ENCODE results near the gene MFN1.

The MFN1 gene

DNA sequence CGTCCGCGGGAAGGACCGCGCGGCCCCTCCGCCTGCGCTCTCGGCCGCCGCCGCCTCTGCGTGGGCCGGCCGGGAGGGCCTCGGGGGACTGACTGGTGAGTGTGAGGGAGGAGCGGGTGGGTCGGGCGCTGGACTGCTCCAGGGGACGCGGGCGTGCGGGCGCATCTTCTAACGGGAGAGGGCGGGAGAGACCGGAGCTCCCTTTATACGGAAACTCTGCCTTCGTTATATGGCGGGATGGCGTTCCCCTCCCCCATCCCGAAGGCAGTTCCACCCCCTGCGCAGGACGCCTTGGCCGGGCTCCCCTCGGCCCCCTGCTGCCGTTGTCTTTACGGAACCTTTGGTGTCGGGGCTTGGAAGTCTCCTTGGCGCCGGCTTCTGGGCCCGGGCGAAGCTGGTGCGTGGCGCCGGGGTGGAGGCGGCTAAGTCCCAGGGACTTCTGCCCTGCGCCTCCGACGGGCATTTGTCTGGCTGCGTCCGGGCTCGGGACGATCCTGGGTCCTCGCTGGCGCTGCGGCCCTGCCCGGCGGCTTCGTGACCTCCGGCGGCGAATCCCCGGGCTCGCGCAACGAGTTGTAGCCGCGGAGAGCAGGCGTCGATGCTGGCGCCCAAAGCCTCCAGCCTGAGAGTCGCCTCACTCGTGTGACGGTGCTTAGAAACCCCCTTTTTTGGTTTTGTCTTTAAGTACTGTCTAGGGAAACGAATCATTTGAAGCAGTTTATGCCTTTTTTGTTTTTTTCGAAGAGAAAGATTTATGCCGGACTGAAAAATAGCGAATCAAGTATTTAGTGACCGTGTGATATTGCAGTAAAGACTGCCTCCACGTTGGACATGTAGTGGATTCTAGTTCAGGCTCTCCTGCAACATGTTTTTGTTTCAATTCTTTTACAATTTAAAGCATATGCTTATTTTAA is 24.1 kb upstream of the MFN1 start:
- H3K4me1 Mint-ChIP-seq: peaks cover 35% of the 10 kb centered on the region
- peak; percentile 58 to 84 for DNase-seq (ENCODE audit: low spot score in 2 of 2)
- H3K4me3 Mint-ChIP-seq: peak overlapping the region; percentile 78
- H3K27ac Mint-ChIP-seq: peak overlapping the region; percentile 91
- peaks cover 50% of the 10 kb centered on the region for H3K36me3 Mint-ChIP-seq
- peak; percentile 69 for ATAC-seq
- no peaks in the 10 kb centered on the region for H3K9me3 Mint-ChIP-seq

DNA sequence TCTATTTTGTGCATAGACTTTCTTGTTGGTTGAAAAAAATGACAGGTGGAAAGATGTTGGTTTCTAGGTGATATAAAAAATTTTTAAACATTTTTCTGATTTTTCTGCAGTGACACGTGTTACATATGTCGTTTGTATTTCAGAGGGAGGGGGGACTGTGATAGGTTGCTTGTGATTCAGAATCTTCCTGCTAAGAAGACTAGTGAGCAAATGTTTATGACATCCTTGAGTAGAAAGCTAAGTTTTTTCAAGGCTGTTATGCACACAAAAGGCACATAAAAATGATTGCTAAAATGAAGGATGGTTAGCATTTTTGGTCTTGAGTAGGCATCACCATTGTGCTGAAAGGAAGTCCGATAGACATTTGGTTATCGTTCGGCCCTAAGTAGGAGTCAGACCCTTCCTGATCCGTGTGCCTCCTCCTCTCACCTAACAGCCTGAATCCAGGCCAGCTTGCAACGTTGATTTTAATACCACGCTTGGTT is 23.2 kb upstream of the MFN1 start:
- Mint-ChIP-seq H3K36me3 (peaks cover 59% of the 10 kb centered on the region), H3K4me3 (peak overlapping the region; percentile 78), H3K9me3 (no peaks in the 10 kb centered on the region), H3K27ac (peak overlapping the region; percentile 91), H3K4me1 (peaks cover 35% of the 10 kb centered on the region)
- DNase-seq (ENCODE audit: low spot score in 2 of 2): no peak
- no peak for ATAC-seq

DNA sequence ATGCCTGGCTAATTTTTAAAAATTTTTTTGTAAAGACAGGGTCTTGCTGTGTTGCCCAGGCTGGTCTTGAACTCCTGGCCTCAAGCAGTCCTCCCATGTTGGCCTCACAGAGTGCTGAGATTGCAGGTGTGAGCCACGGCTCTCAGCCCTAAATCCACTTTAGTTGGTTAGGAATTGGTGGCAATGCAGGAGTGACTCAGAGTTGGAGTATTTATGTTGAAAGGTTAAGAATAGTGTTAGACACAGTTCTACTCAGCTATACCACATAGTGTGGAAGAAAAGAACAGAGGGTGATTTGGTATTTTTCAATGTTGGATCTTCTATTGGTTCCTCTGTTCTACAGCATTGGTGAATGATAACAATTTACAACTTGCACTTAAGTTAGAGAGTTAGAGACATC is 17.1 kb upstream of the MFN1 start:
- H3K4me1 Mint-ChIP-seq: peaks cover under 1% of the 10 kb centered on the region

DNA sequence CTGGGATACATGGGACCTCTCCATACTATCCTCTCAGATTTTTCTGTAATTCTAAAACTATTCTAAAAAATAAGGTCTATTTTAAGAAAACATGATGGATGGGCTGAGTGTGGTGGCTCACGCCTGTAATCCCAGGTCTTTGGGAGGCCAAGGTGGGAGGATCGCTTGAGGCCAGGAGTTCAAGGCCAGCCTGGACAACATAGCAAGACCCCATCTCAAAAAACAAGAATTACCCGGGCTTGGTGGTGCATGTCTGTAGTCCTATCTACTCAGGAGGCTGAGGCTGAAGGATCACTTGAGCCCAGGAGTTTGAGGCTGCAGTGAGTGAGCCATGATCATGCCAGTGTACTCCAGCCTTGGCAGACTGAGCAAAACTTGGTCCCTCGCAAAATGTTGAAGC is 15.3 kb upstream of the MFN1 start:
- H3K4me1 Mint-ChIP-seq: no peaks in the 10 kb centered on the region
- no peak overlapping the region for H3K27ac Mint-ChIP-seq
- H3K4me3 Mint-ChIP-seq: no peak overlapping the region
- DNase-seq (ENCODE audit: low spot score in 2 of 2) (no peak), ATAC-seq (no peak)
- H3K36me3 Mint-ChIP-seq: peaks cover 99% of the 10 kb centered on the region
- no peaks in the 10 kb centered on the region for H3K9me3 Mint-ChIP-seq

More for the DNA sequence above, 17.1 kb upstream of the MFN1 start:
- Mint-ChIP-seq H3K9me3 (no peaks in the 10 kb centered on the region), H3K27ac (no peak overlapping the region), H3K4me3 (no peak overlapping the region), H3K36me3 (peaks cover 99% of the 10 kb centered on the region)
- DNase-seq (ENCODE audit: low spot score in 2 of 2): no peak
- no peak for ATAC-seq

DNA sequence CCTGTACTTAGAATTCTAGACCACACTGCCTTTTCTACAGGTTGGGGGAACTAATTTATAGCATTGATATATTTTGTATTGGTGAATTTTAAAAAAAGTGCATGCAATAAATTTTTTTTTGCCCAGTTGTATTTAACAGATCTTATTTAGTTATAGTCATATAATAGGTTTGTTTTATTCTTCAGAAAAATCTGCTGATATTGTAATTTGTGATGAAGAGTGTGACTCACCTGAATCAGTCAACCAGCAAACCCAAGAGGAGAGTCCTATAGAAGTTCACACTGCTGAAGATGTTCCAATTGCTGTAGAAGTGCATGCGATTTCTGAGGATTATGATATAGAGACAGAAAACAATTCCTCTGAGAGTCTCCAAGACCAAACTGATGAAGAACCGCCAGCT is 14.4 kb upstream of the MFN1 start:
- DNase-seq (ENCODE audit: low spot score in 2 of 2) (no peak), ATAC-seq (no peak)
- Mint-ChIP-seq H3K36me3 (peaks cover 95% of the 10 kb centered on the region), H3K4me3 (no peak overlapping the region), H3K27ac (peak overlapping the region; percentile 14), H3K9me3 (no peaks in the 10 kb centered on the region), H3K4me1 (no peaks in the 10 kb centered on the region)

DNA sequence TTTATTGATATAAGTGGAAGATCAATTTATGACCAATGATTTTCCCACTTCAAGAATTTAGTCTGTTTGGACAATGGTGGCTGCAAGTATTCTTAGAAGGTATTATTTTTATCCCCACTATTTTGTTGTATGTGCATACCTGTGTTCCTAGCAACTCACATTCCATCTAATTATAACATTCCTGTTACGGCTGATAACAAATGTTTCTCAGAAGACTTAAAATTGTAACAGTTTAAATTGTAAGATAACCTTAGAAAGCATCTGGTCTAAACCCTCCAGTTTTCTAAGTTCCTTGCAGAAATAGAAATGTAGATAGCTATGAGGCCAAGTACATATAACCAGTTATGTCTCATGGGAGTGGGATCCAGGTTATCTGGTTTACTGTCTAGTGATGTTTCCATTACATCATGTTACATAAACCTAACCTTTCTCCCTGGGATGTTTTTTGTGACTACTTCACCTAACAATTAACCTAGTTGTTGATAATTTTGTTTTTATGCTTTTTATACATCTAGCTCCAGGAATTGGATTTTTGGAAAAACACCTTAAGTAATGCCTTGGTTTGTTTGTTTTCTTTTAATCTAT is 11.1 kb upstream of the MFN1 start:
- H3K27ac Mint-ChIP-seq: no peak overlapping the region

DNA sequence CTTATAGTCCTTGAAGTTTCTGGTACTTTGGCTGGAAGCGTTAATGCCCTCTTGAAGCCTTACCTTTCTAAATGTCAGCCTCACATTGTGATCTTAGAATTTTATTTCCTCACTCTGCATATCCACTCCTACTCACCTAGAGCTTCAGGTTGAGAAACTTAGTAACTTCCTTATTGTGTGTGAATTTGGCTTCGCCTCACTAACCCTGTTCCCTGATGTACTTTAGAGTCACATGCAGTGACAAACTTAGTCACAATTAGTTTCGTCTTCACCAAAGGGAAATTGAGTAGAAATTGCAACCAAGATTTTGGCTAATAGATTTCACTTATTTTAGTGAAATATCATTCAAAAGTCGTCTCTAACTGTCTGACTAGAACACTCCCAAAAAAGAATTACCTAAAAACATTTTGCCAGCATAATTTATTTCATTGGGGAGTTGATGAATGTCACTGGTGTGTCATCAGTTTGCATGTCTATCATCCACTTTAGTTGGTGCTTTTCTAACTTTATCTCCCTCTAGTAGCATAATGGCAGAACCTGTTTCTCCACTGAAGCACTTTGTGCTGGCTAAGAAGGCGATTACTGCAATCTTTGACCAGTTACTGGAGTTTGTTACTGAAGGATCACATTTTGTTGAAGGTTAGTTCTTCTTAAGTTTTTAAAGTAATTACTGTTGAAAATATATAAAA is 960 bp downstream of the MFN1 start:
- ATAC-seq: peak; percentile 44
- H3K36me3 Mint-ChIP-seq: peaks cover 45% of the 10 kb centered on the region
- peak overlapping the region; percentile 96 for H3K4me3 Mint-ChIP-seq
- no peaks in the 10 kb centered on the region for H3K9me3 Mint-ChIP-seq
- no peaks in the 10 kb centered on the region for H3K4me1 Mint-ChIP-seq
- H3K27ac Mint-ChIP-seq: peak overlapping the region; percentile 96
- no peak for DNase-seq (ENCODE audit: low spot score in 2 of 2)

More for the DNA sequence above, 11.1 kb upstream of the MFN1 start:
- H3K36me3 Mint-ChIP-seq: peaks cover 66% of the 10 kb centered on the region
- ATAC-seq (no peak), DNase-seq (ENCODE audit: low spot score in 2 of 2) (no peak)
- no peaks in the 10 kb centered on the region for H3K9me3 Mint-ChIP-seq
- H3K4me3 Mint-ChIP-seq: no peak overlapping the region
- no peaks in the 10 kb centered on the region for H3K4me1 Mint-ChIP-seq

DNA sequence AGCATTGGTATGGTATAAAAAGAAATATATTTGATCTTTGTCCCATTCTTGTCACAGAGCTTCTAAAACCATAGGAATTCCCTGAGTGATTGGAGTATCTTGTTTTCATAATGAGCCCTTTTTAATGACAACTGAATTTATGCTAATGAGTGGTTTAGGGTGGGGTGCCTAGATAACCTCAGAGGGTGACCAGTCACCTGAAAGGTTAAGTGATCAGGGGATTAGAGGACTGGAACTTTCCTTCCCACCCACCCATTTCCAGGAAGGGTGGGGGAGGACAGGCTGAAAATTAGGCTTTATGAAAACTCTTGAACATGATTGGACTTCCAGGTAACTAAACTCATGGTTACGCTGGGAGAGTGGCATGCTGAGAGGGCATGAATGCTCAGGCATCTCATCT is 8.5 kb downstream of the MFN1 start:
- Mint-ChIP-seq H3K27ac (peak overlapping the region; percentile 71), H3K36me3 (peaks cover 100% of the 10 kb centered on the region), H3K9me3 (no peaks in the 10 kb centered on the region), H3K4me3 (no peak overlapping the region), H3K4me1 (peaks cover 23% of the 10 kb centered on the region)
- no peak for ATAC-seq
- no peak for DNase-seq (ENCODE audit: low spot score in 2 of 2)

DNA sequence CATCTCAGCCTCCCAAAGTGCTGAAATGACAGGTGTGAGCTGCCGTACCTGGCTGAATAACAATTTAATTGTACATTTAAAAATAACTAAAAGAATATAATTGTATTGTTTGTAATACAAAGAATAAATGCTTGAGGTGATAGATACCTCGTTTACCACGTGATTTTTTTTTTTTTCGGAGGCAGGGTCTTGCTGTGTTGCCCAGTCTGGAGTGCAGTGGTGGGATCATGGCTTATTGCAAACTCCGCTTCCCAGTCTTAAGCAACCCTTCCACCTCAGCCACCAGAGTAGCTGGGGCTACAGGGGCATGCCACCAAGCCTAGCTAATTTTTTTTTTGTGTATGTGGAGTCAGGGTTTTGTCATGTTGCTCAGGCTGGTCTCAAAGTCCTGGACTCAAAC is 15.8 kb downstream of the MFN1 start:
- peaks cover 99% of the 10 kb centered on the region for H3K36me3 Mint-ChIP-seq
- ATAC-seq: no peak
- no peak overlapping the region for H3K4me3 Mint-ChIP-seq
- H3K9me3 Mint-ChIP-seq: no peaks in the 10 kb centered on the region
- no peaks in the 10 kb centered on the region for H3K4me1 Mint-ChIP-seq
- H3K27ac Mint-ChIP-seq: no peak overlapping the region
- DNase-seq (ENCODE audit: low spot score in 2 of 2): no peak

DNA sequence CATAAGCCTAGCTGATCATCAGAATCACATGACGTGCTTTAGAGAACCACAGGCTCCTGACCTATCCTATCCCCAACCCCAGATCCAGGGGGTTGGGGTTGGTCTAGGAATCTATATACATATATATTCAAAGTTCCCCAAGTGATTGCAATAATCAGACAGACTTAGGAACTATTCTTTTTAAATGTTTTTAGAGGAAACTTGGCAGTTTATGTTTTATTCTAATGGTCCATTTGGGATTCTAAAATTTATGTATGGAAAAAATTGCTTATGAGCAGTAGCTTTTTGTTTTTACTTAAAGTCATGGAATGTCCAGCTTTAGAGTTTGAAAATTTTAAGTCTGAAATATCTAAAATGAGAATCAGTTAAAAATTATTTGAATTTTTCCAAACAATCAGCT is 22.1 kb downstream of the MFN1 start:
- Mint-ChIP-seq H3K9me3 (no peaks in the 10 kb centered on the region), H3K4me3 (no peak overlapping the region), H3K36me3 (peaks cover 72% of the 10 kb centered on the region), H3K27ac (no peak overlapping the region), H3K4me1 (no peaks in the 10 kb centered on the region)
- no peak for DNase-seq (ENCODE audit: low spot score in 2 of 2)
- no peak for ATAC-seq

DNA sequence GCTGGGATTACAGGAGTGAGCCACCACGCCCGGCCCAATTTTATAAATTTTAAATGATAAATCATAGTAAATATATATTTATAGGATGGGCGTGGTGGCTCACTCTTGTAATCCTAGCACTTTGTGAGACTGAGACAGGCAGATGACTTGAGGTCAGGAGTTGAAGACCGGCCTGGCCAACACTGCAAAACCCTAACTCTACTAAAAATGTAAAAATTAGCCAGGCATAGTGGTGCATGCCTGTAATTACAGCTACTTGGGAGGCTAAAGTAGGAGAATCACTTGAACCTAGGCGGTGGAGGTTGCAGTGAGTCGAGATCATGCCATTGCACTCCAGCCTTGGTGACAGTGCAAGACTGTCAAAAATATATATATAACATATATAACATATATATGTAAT is 26.4 kb downstream of the MFN1 start:
- no peak for ATAC-seq
- Mint-ChIP-seq H3K9me3 (no peaks in the 10 kb centered on the region), H3K4me1 (no peaks in the 10 kb centered on the region), H3K27ac (no peak overlapping the region), H3K36me3 (peaks cover 71% of the 10 kb centered on the region), H3K4me3 (no peak overlapping the region)
- DNase-seq (ENCODE audit: low spot score in 2 of 2): no peak

DNA sequence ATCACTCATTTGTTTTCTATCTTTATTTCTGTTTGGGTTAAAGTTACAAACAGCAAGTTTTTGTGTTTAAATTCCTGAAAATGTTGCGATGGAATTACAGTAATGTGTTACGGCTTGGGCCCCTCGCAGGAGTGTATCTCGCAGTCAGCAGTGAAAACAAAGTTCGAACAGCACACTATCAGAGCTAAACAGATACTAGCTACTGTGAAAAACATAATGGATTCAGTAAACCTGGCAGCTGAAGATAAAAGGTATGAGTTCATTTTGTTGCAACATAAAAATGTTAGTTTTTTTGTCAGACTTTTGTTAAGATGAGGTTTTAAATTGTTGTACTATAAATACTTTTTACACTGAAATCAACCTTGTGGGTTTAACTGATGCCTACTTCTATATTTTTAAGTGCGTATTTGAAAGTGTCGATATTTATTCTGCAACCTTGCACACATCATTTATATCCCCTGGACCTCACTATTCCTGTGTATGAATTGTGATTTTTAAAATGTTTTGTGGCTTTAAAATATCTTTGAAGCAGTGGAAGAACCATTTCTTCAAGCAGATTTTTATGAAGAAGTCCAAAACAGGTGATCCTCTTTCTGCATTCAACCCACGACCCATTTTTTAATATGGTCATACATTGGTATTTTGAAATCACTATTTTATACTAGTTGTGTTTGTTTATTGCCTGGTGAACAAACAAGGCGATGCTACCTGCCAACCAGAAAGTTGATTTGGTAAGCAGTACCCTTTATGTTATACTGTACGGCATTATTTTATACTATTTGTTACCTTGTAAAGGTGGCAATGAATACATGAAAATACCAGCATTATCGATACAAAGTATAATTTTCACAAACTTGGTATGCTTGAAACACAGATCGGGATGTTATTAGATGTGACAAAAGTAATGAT is 27.8 kb downstream of the MFN1 start:
- Mint-ChIP-seq H3K9me3 (no peaks in the 10 kb centered on the region), H3K36me3 (peaks cover 75% of the 10 kb centered on the region), H3K4me3 (no peak overlapping the region), H3K4me1 (no peaks in the 10 kb centered on the region), H3K27ac (no peak overlapping the region)
- no peak for DNase-seq (ENCODE audit: low spot score in 2 of 2)
- ATAC-seq: no peak

DNA sequence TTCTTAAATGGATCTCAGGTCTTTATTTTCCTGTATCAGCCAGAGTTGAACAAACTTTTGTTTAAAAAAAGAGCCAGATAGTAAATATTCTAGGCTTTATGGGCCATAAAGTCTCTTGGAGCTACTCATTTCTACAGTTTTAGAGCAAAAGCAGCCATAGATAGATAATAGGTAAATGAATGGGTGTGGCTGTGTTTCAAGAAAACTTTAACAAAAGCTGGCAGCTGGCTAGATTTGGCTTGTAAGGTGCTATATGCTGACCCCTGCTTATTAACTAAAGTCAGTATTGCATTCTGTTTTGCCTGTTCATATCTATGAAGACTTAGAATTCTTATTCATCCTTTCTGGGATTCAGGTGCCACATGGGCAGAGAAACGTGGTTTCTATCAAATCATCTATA is 29.0 kb downstream of the MFN1 start:
- H3K36me3 Mint-ChIP-seq: peaks cover 68% of the 10 kb centered on the region
- DNase-seq (ENCODE audit: low spot score in 2 of 2) (no peak), ATAC-seq (no peak)

DNA sequence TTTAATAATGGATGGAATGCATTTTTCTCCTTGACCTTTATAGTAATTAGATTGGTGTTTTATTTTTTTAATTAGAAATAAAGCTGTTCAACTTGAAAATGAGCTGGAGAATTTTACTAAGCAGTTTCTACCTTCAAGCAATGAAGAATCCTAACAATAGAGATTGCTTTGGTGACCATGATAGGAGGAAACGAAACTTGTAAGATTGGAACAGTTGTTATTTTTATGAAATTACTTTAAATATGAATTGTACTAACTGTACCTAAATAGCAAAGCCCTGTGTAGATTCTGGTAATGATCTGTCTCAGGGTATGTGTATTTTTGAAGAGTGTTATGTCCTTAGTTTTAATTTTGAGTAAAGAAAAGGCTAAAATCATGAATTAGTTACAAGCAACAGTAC is 44.4 kb downstream of the MFN1 start:
- no peaks in the 10 kb centered on the region for H3K9me3 Mint-ChIP-seq
- no peak for ATAC-seq
- H3K36me3 Mint-ChIP-seq: peaks cover 80% of the 10 kb centered on the region
- H3K4me3 Mint-ChIP-seq: no peak overlapping the region
- H3K4me1 Mint-ChIP-seq: no peaks in the 10 kb centered on the region
- H3K27ac Mint-ChIP-seq: no peak overlapping the region
- no peak for DNase-seq (ENCODE audit: low spot score in 2 of 2)

More for the DNA sequence above, 29.0 kb downstream of the MFN1 start:
- H3K27ac Mint-ChIP-seq: no peak overlapping the region
- H3K4me3 Mint-ChIP-seq: no peak overlapping the region
- H3K4me1 Mint-ChIP-seq: no peaks in the 10 kb centered on the region
- no peaks in the 10 kb centered on the region for H3K9me3 Mint-ChIP-seq
